CD14-positive monocyte (primary cell): Measurements from ENCODE around the gene OR6C6. TPM values are rescaled to one million over a fixed set of nuclear protein-coding genes. Genes with fewer than 3 reads are reported as not detected.

Experiments
- DNase-seq, 3 donors: peaks; one replicate each; pipeline ENCODE4 v3.0.0-alpha.2; 2011 to 2022
- H2AFZ ChIP-seq: 2 replicates; pipeline ENCODE4 v1.6.0; 2012; ENCODE audit warnings: mild to moderate bottlenecking, low read depth, low read length, inconsistent platforms; ENCODE audit not compliant: insufficient read depth, poor library complexity, severe bottlenecking
- H3K27ac ChIP-seq, 2 donors: 1 replicate in 1 of 2; 2 replicates in 1 of 2; pipeline ENCODE4 v1.5.1; 2012 to 2013; ENCODE audit warnings: low read length in 2 of 2, control low read depth in 1 of 2, inconsistent platforms in 1 of 2, low read depth in 1 of 2, mild to moderate bottlenecking in 1 of 2
- H3K27me3 ChIP-seq, 2 donors: one replicate each; pipeline versions ENCODE4 v1.6.0 to v1.6.1; 2011 to 2013; ENCODE audit warnings: low read length in 2 of 2; ENCODE audit not compliant: control insufficient read depth in 2 of 2, insufficient read depth in 2 of 2
- H3K36me3 ChIP-seq, 2 donors: replicated peaks in 1 of 2; 1 replicate in 1 of 2; 2 replicates in 1 of 2; pipeline versions ENCODE4 v1.5.1 to v1.6.1; 2012 to 2013; ENCODE audit warnings: low read length in 2 of 2, control low read depth in 1 of 2, inconsistent platforms in 1 of 2, mild to moderate bottlenecking in 1 of 2; ENCODE audit not compliant: insufficient read depth in 2 of 2, control insufficient read depth in 1 of 2
- H3K4me1 ChIP-seq, 2 donors: 1 replicate in 1 of 2; 2 replicates in 1 of 2; pipeline versions ENCODE4 v1.5.1 to v1.6.1; 2012 to 2013; ENCODE audit warnings: low read length in 2 of 2, control low read depth in 1 of 2, inconsistent platforms in 1 of 2, mild to moderate bottlenecking in 1 of 2, moderate library complexity in 1 of 2; ENCODE audit not compliant: insufficient read depth in 2 of 2, control insufficient read depth in 1 of 2
- H3K4me2 ChIP-seq: replicated peaks from 2 replicates; pipeline ENCODE3; 2012; ENCODE audit warnings: low read length, moderate library complexity, mild to moderate bottlenecking; ENCODE audit not compliant: poor library complexity, severe bottlenecking; ENCODE audit errors: extremely low read depth
- H3K4me3 ChIP-seq, 3 experiments: fragments of 200-600 bp in 1 of 3; sonication (generic) in 1 of 3; replicated peaks in 1 of 3; 1 replicate in 2 of 3; 2 replicates in 1 of 3; pipeline ENCODE4 v1.5.1; 2011 to 2013; ENCODE audit warnings: low read length in 3 of 3, mild to moderate bottlenecking in 3 of 3, control low read depth in 2 of 3, low read depth in 2 of 3, inconsistent platforms in 1 of 3, moderate library complexity in 1 of 3
- H3K79me2 ChIP-seq: 2 replicates; pipeline ENCODE4 v1.6.0; 2012; ENCODE audit warnings: mild to moderate bottlenecking, control low read depth, inconsistent platforms, low read length, moderate library complexity; ENCODE audit not compliant: insufficient read depth
- H3K9ac ChIP-seq: 2 replicates; pipeline ENCODE4 v1.6.0; 2017; ENCODE audit warnings: low read length, mild to moderate bottlenecking; ENCODE audit not compliant: insufficient read depth, poor library complexity, severe bottlenecking
- H3K9me3 ChIP-seq, 2 donors: replicated peaks in 1 of 2; 1 replicate in 1 of 2; 2 replicates in 1 of 2; pipeline versions ENCODE4 v1.5.1 to v1.6.1; 2012 to 2013; ENCODE audit warnings: low read length in 2 of 2, control low read depth in 1 of 2; ENCODE audit not compliant: control insufficient read depth in 1 of 2, insufficient read depth in 1 of 2
- H4K20me1 ChIP-seq: 2 replicates; pipeline ENCODE4 v1.6.0; 2012; ENCODE audit warnings: mild to moderate bottlenecking, low read length, control low read depth, moderate library complexity; ENCODE audit not compliant: insufficient read depth
- H3K27ac Mint-ChIP-seq, 7 donors: one replicate each; pipeline ENCODE4 v1.8.0; 2020; ENCODE audit warnings: mild to moderate bottlenecking in 7 of 7, mixed read lengths in 7 of 7, moderate library complexity in 6 of 7, inconsistent platforms in 2 of 7
- H3K27me3 Mint-ChIP-seq, 3 donors: one replicate each; pipeline ENCODE4 v1.8.0; 2021 to 2022; ENCODE audit warnings: low read depth in 3 of 3, mild to moderate bottlenecking in 3 of 3, mixed read lengths in 3 of 3, moderate library complexity in 3 of 3, inconsistent platforms in 1 of 3
- H3K36me3 Mint-ChIP-seq, 2 donors: one replicate each; pipeline ENCODE4 v1.8.0; 2020; ENCODE audit warnings: mixed read lengths in 2 of 2, inconsistent platforms in 1 of 2, mild to moderate bottlenecking in 1 of 2
- H3K4me1 Mint-ChIP-seq: one replicate; pipeline ENCODE4 v1.8.0; 2020; ENCODE audit warnings: mild to moderate bottlenecking, mixed read lengths
- H3K4me3 Mint-ChIP-seq, 2 donors: one replicate each; pipeline ENCODE4 v1.8.0; 2020; ENCODE audit warnings: mild to moderate bottlenecking in 2 of 2, mixed read lengths in 2 of 2, moderate library complexity in 1 of 2
- H3K9me3 Mint-ChIP-seq, 7 donors: one replicate each; pipeline ENCODE4 v1.8.0; 2020 to 2022; ENCODE audit warnings: mixed read lengths in 7 of 7, mild to moderate bottlenecking in 6 of 7, moderate library complexity in 6 of 7, inconsistent platforms in 2 of 7
- CTCF ChIP-seq: fragments of 200-600 bp; IDR thresholded peaks from one replicate; pipeline ENCODE4 v1.8.0; 2022; ENCODE audit warnings: antibody characterized with exemption, mild to moderate bottlenecking
- WGBS: methylation state at CpG from one replicate; pipeline ENCODE4 v1.1.5; 2013; ENCODE audit warnings: missing lambda C conversion rate; ENCODE audit not compliant: insufficient coverage; 5-methylcytosine and 5-hydroxymethylcytosine counted together
- intact Hi-C, 2 donors: fragments of 100-400 bp; cut with micrococcal nuclease; formaldehyde crosslinking; loops; one replicate each; pipeline versions ENCODE4 v1.15.0 to v1.15.1; 2023
- polyA plus RNA-seq, 3 donors: library from polyadenylated mRNA; depleted of rRNA in 1 of 3; unstranded in 2 of 3; stranded (reverse) in 1 of 3; fragments of 300-500 nt in 2 of 3; fragments of >200 nt in 1 of 3; fragmentation: Illumina TruSeq in 2 of 3; gene quantifications; 1 replicate in 2 of 3; 2 replicates in 1 of 3; pipeline ENCODE4 v1.2.3, GENCODE V29; 2012 to 2021

The OR6C6 gene
- polyA plus RNA-seq, 3 donors = not detected

GRCh38 chr12:55258303-55258702 lies 38.1 kb downstream of the OR6C6 start:
- Histone ChIP-seq H3K27ac (no peak overlapping the region), H3K9ac (no peak overlapping the region), H3K79me2 (no peaks in the 10 kb centered on the region), H3K36me3 (no peaks in the 10 kb centered on the region), H3K9me3 (no peaks in the 10 kb centered on the region), H4K20me1 (no peaks in the 10 kb centered on the region), H3K27me3 (no peaks in the 10 kb centered on the region), H3K4me3 (no peak overlapping the region), H2AFZ (no peak overlapping the region), H3K4me1 (no peaks in the 10 kb centered on the region), H3K4me2 (no peak overlapping the region)
- Mint-ChIP-seq H3K36me3 (no peaks in the 10 kb centered on the region), H3K4me3 (no peak overlapping the region), H3K27me3 (peaks cover 0 to 5% (median 0%) of the 10 kb centered on the region in 3 donors), H3K9me3 (peaks cover 0 to 4% (median 0%) of the 10 kb centered on the region in 7 donors), H3K27ac (no peak overlapping the region), H3K4me1 (no peaks in the 10 kb centered on the region)
- DNase-seq = no peak
- TF ChIP-seq CTCF = no peak
- 71% methylated on average over 1 of the region's 2 CpGs for WGBS
- intact Hi-C loops = no loop called here

GRCh38 chr12:55256831-55257230 lies 39.5 kb downstream of the OR6C6 start:
- no peaks in the 10 kb centered on the region for H3K9me3 ChIP-seq
- Mint-ChIP-seq H3K4me1 (no peaks in the 10 kb centered on the region), H3K4me3 (no peak overlapping the region), H3K27ac (no peak overlapping the region), H3K9me3 (peaks cover 0 to 4% (median 0%) of the 10 kb centered on the region in 7 donors), H3K27me3 (peaks cover 0 to 5% (median 0%) of the 10 kb centered on the region in 3 donors), H3K36me3 (no peaks in the 10 kb centered on the region)
- H3K9ac ChIP-seq = no peak overlapping the region
- WGBS = no CpG with 5 or more reads among the region's 4 CpGs
- H3K4me2 ChIP-seq = no peak overlapping the region
- no peak for TF ChIP-seq CTCF
- no peaks in the 10 kb centered on the region for H3K79me2 ChIP-seq
- intact Hi-C loops = no loop called here
- no peaks in the 10 kb centered on the region for H3K36me3 ChIP-seq
- H3K4me3 ChIP-seq = no peak overlapping the region
- H2AFZ ChIP-seq = no peak overlapping the region
- no peak for DNase-seq
- H3K27me3 ChIP-seq = no peaks in the 10 kb centered on the region
- H3K27ac ChIP-seq = no peak overlapping the region
- H3K4me1 ChIP-seq = no peaks in the 10 kb centered on the region
- no peaks in the 10 kb centered on the region for H4K20me1 ChIP-seq
